ENCODE results near the gene P2RY6.

P2RY6 gene

GRCh38 chr11:73236854-73237253 lies 35.3 kb upstream of the P2RY6 start:
- no peak for DNase-seq (ENCODE audit: low read depth in 1 of 2, low spot score in 1 of 2)

GRCh38 chr11:73237471-73238290 lies 34.5 kb upstream of the P2RY6 start:
- no peak for DNase-seq (ENCODE audit: low read depth in 1 of 2, low spot score in 1 of 2)

GRCh38 chr11:73239111-73239521 lies 33.0 kb upstream of the P2RY6 start:
- DNase-seq (ENCODE audit: low read depth in 1 of 2, low spot score in 1 of 2): no peak

GRCh38 chr11:73239571-73240189 lies 32.5 kb upstream of the P2RY6 start:
- DNase-seq (ENCODE audit: low read depth in 1 of 2, low spot score in 1 of 2): no peak

- no peak for DNase-seq (ENCODE audit: low read depth in 1 of 2, low spot score in 1 of 2)
These were observed 31.9 kb upstream of the P2RY6 start for GRCh38 chr11:73240190-73240781.

GRCh38 chr11:73241300-73241699 lies 30.8 kb upstream of the P2RY6 start:
- DNase-seq (ENCODE audit: low read depth in 1 of 2, low spot score in 1 of 2): no peak

GRCh38 chr11:73242251-73243092 lies 29.7 kb upstream of the P2RY6 start:
- peak; percentile 23 to 69 for DNase-seq (ENCODE audit: low read depth in 1 of 2, low spot score in 1 of 2)

GRCh38 chr11:73243093-73243485 lies 29.0 kb upstream of the P2RY6 start:
- no peak for DNase-seq (ENCODE audit: low read depth in 1 of 2, low spot score in 1 of 2)

GRCh38 chr11:73244589-73245240 lies 27.4 kb upstream of the P2RY6 start:
- no peak for DNase-seq (ENCODE audit: low read depth in 1 of 2, low spot score in 1 of 2)

- DNase-seq (ENCODE audit: low read depth in 1 of 2, low spot score in 1 of 2): no peak
These were observed 26.7 kb upstream of the P2RY6 start for GRCh38 chr11:73245461-73245860.

GRCh38 chr11:73246303-73246702 lies 25.8 kb upstream of the P2RY6 start:
- no peak for DNase-seq (ENCODE audit: low read depth in 1 of 2, low spot score in 1 of 2)

- DNase-seq (ENCODE audit: low read depth in 1 of 2, low spot score in 1 of 2): no peak
These were observed 23.5 kb upstream of the P2RY6 start for GRCh38 chr11:73248526-73249185.

GRCh38 chr11:73249304-73249703 lies 22.8 kb upstream of the P2RY6 start:
- DNase-seq (ENCODE audit: low read depth in 1 of 2, low spot score in 1 of 2): no peak

- no peak for DNase-seq (ENCODE audit: low read depth in 1 of 2, low spot score in 1 of 2)
These were observed 22.0 kb upstream of the P2RY6 start for GRCh38 chr11:73249853-73250783.

- no peak for DNase-seq (ENCODE audit: low read depth in 1 of 2, low spot score in 1 of 2)
These were observed 19.5 kb upstream of the P2RY6 start for GRCh38 chr11:73252577-73253191.

GRCh38 chr11:73257342-73258103 lies 14.6 kb upstream of the P2RY6 start:
- no peak for DNase-seq (ENCODE audit: low read depth in 1 of 2, low spot score in 1 of 2)

GRCh38 chr11:73258104-73259035 lies 13.8 kb upstream of the P2RY6 start:
- no peak for DNase-seq (ENCODE audit: low read depth in 1 of 2, low spot score in 1 of 2)
